RPMI7951 (cell line): Measurements from ENCODE around the gene ZFP2. TPM values are rescaled to one million over a fixed set of nuclear protein-coding genes. Genes with fewer than 3 reads are reported as not detected.
"Not testable (repeated sequence)": the region's sequence is repeated elsewhere in the genome, so short reads cannot be mapped to it uniquely, and the experiment has no call there.

ENCODE experiments used
- DNase-seq: peaks from one replicate; pipeline ENCODE4 v3.0.0-alpha.2; 2012; ENCODE audit warnings: low read depth
- total RNA-seq: library from RNA; depleted of rRNA; stranded (reverse); fragments of >200 nt; shearing (Covaris generic); gene quantifications from 2 replicates; pipeline ENCODE4 v1.2.3, GENCODE V29; 2014; rRNA removed

The ZFP2 gene
- not detected in 2 replicates for total RNA-seq

- peak; percentile 17 for DNase-seq
These were observed at the start of gene ZFP2 for GRCh38 chr5:178895615-178896571. ZFP2 (plus strand) TSS chr5:178895913; CDS start chr5:178931314, 35,401 bp downstream.

DNA sequence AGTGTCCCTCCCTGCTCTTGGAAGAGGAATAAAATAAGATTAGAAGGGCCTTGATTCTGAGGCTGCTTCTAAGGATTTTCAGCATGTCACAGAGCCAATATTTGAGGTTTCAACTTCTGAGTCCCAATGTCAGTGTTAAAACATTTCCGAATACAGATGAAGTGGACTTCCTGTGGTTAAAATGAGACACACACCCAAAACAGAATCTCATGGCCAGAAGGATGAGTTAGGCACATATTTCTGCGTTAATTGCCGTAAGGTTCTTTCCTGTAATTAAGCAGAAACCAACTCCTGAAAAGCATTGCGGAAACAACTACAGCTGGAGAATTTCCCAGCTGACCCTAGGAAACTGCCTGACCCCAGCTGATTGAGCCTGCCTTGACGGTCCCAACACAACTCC, 46.4 kb upstream of the ZFP2 start:
- peak; percentile 58 for DNase-seq

GRCh38 chr5:178851951-178852350, 43.8 kb upstream of the ZFP2 start:
- no peak for DNase-seq

GRCh38 chr5:178854284-178854683, 41.4 kb upstream of the ZFP2 start:
- DNase-seq = no peak

DNA sequence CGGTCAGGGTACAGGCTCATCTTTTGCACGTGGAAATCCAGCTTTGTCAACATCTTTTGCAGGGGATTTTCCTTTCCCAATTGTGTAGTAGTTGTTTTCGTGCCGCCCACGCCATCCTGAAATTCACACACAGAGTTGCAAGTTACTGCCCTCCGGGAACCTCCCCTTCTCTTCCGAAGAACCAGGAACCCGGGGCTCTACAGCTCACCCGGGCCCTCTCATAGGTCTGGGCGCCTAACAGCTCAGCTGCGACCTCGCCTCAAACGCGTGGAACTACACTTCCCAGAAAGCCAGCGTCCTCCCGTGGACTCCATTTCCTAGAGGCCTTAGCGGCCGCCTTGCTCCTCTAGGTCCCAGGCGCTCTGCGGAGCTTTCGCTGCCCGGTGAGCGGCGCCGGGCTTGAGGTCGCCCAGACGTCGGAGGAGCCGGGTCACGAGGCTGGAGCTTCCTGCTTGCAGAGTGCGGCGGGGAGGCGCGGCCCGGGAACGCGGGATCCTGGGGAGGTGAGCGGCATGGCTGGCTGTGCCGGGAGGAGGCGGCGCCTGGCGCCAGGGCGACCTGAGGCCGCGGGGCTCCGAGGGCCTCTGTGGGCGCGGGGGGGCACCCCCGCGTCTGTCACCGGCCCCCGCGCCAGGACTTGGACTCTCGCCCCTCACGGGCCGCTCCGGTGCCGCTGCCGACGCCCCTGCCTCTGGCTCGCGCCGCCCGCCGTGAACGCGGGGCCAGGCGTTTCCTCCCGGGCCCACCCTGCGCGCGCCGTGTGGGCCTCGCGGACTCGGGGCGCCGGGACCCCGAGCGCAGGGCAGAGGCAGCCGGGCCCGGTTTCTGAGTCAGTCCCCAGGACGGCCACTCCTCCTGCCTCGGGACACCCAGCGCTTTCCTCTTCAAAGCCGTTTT, 35.8 kb upstream of the ZFP2 start, which contains the start of gene ZNF354B:
TSS of gene ZNF354B (plus strand) at position 329 of the 897 bp plus-strand sequence. CDS start 1,095 bp downstream, outside the sequence.
- peak; percentile 91 for DNase-seq

GRCh38 chr5:178860615-178861014, 35.1 kb upstream of the ZFP2 start:
- not testable (repeated sequence) for DNase-seq

DNA sequence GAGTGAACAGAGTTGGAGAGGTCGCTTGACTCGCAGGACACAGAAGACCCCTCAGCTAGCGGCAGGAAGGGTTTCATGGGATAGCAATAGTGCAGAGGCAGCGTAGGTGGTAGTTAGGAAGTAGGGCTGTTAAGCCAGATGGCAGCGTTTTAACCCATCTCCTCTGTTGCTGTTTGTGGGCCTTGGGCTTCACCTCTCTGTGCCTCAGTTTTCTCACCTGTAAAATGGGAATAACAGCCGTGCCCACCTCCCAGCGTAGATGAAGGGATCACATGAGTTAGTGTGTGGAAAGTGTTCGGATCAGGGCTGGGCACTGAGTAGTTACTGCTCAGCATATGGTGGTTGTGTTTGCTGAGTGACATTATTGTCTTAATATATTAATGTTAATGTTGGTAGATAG, 34.1 kb upstream of the ZFP2 start:
- no peak for DNase-seq

- no peak for DNase-seq
These were observed 28.8 kb upstream of the ZFP2 start for GRCh38 chr5:178866946-178867345.

- no peak for DNase-seq
These were observed 26.1 kb upstream of the ZFP2 start for GRCh38 chr5:178869577-178869976.

GRCh38 chr5:178870411-178870810, 25.3 kb upstream of the ZFP2 start:
- no peak for DNase-seq

GRCh38 chr5:178872302-178872701, 23.4 kb upstream of the ZFP2 start:
- DNase-seq = no peak

DNA sequence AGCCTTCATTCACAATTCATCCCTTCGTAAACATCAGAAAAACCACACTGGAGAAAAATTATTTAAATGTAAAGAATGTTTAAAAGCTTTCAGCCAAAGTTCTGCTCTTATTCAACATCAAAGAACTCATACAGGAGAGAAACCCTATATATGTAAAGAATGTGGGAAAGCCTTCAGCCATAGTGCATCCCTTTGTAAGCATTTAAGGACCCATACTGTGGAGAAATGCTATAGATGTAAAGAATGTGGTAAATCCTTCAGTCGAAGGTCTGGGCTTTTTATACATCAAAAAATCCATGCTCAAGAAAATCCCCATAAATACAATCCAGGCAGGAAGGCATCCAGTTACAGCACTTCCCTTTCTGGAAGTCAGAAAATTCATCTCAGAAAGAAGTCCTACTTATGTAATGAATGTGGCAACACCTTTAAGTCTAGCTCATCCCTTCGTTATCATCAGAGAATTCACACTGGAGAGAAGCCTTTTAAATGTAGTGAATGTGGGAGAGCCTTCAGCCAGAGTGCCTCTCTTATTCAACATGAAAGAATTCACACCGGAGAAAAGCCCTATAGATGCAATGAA, 12.5 kb upstream of the ZFP2 start:
- DNase-seq = not testable (repeated sequence)

DNA sequence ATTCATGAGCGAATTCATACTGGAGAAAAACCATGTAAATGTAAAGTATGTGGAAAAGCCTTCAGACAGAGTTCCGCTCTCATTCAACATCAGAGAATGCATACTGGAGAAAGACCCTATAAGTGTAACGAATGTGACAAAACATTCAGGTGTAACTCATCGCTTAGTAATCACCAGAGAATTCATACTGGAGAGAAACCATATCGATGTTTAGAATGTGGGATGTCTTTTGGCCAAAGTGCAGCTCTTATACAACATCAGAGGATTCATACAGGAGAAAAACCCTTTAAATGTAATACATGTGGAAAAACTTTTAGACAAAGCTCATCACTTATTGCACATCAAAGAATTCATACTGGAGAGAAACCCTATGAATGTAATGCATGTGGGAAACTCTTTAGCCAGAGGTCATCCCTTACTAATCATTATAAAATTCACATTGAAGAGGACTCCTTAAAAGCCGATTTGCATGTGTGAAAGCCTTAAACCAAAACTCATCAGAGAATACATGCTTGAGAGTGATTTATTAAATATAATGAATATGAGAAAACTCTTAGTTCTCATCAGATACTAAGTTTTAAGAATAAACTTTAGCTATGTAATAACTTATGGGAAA, 11.8 kb upstream of the ZFP2 start:
- DNase-seq = no peak

GRCh38 chr5:178899289-178899688, 3.6 kb downstream of the ZFP2 start:
- DNase-seq = no peak

DNA sequence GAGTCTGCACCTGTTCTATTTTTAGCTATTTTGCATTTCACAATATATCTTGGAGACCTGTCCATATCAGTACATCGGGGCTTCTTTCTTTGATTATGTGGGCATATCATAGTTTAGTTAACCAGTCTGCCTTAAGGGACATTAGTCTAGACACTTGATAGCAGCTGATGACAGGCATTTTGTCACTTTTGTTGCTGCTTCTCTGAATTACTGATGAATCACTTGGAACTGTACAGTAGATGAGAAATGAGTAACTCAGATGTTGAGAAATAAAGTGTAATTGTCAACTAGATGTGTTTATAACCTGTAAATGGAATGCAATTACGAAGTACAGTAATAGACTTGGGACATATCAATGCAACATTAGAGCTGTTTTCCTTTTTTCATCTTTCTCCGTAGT, 7.1 kb downstream of the ZFP2 start:
- DNase-seq = no peak

- DNase-seq = no peak
These were observed 36.4 kb downstream of the ZFP2 start for GRCh38 chr5:178931846-178932760.

- peak; percentile 3 for DNase-seq
These were observed 45.1 kb downstream of the ZFP2 start, which contains the start of gene ZNF454 for GRCh38 chr5:178940569-178941360. ZNF454 (plus strand) TSS chr5:178941198; CDS start chr5:178942792, 1,594 bp downstream.

DNA sequence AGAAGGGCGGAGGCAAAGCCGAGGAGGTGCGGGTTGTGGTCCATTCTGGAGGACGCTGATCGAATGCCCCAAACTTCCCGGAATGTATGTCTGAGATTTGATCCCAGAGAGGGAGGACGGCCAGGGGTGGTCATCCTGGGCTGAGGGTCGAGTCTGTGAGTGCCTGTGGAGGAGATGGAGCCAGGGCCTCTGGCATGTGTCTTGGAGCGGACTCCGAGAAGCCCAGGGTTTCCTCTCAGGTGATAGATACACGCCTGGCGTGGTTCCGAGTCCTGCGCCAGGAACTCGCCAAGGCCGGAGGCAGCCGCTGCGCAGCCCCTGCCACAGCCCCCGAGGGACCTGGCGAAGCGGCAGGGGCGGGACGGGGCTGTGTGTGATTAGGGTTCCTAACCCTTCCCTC, 45.6 kb downstream of the ZFP2 start:
- no peak for DNase-seq

DNA sequence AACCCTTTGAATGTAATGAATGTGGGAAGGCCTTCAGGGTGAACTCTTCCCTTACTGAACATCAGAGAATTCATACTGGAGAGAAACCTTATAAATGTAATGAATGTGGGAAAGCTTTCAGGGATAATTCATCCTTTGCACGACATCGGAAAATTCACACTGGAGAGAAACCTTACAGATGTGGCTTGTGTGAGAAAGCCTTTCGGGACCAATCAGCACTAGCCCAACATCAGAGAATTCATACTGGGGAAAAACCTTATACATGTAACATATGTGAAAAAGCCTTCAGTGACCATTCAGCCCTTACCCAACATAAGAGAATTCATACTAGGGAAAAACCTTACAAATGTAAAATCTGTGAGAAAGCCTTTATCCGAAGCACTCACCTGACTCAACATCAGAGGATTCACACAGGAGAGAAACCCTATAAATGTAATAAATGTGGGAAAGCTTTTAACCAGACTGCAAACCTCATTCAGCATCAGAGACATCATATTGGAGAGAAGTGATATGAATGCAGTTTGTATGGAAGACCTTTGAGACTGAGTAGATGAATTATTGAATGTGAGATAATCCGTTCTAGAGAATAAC, 69.8 kb downstream of the ZFP2 start:
- DNase-seq = no peak
